ACC112 (cell line): ENCODE results near the gene GALNT1.

Experiments used
- H2AFZ ChIP-seq: fragments of 200-600 bp; sonication (generic); one replicate; pipeline ENCODE4 v1.6.0; 2017; ENCODE audit warnings: antibody characterized with exemption, low read length; ENCODE audit not compliant: unreplicated experiment
- H3K27ac ChIP-seq: fragments of 200-600 bp; sonication (generic); 2 replicates; pipeline ENCODE4 v1.5.1; 2014; ENCODE audit warnings: low read depth, mild to moderate bottlenecking, antibody characterized with exemption, low read length, moderate library complexity
- H3K27me3 ChIP-seq: fragments of 200-600 bp; sonication (generic); 2 replicates; pipeline ENCODE4 v1.6.1; 2014; ENCODE audit warnings: mild to moderate bottlenecking, antibody characterized with exemption, low read length, moderate library complexity, mixed read lengths; ENCODE audit not compliant: insufficient read depth
- H3K36me3 ChIP-seq: fragments of 200-600 bp; sonication (generic); 2 replicates; pipeline ENCODE4 v1.6.1; 2016; ENCODE audit warnings: mild to moderate bottlenecking, antibody characterized with exemption, low read length, moderate library complexity, mixed read lengths; ENCODE audit not compliant: insufficient read depth
- H3K4me1 ChIP-seq: fragments of 200-600 bp; sonication (generic); one replicate; pipeline ENCODE4 v1.6.1; 2016; ENCODE audit warnings: low read length, mixed read lengths; ENCODE audit not compliant: insufficient read depth, unreplicated experiment, control insufficient read depth
- H3K4me3 ChIP-seq: fragments of 200-600 bp; sonication (generic); 2 replicates; pipeline ENCODE4 v1.5.1; 2014; ENCODE audit warnings: mild to moderate bottlenecking, low read depth, low read length
- H3K79me2 ChIP-seq: fragments of 200-600 bp; sonication (generic); one replicate; pipeline ENCODE4 v1.6.0; 2016; ENCODE audit warnings: low read length; ENCODE audit not compliant: control insufficient read depth, unreplicated experiment, insufficient read depth

The GALNT1 gene

DNA sequence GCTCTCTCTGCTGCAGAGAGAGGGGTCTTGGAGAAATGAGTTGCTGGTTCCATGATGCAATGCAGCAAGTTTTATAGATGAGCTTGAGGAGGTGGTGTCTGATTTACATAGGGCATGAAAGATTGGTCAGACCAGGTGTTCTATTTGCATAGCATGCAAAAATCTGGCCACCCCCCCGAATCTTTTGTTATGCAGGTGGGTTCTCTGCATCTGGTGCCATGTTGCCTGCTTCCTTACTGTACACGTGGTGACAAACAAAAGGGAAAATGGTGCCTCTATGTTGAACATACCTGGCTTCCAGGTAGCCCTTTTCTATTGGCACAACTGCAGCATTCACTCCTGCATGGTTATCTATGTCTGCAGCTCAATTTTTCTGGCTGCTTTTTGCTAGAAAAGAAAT is 169.4 kb downstream of the GALNT1 start:
- Histone ChIP-seq H2AFZ (no peak overlapping the region), H3K79me2 (no peaks in the 10 kb centered on the region), H3K27ac (no peak overlapping the region), H3K36me3 (no peaks in the 10 kb centered on the region), H3K4me1 (no peaks in the 10 kb centered on the region), H3K27me3 (peaks cover 34% of the 10 kb centered on the region), H3K4me3 (no peak overlapping the region)

DNA sequence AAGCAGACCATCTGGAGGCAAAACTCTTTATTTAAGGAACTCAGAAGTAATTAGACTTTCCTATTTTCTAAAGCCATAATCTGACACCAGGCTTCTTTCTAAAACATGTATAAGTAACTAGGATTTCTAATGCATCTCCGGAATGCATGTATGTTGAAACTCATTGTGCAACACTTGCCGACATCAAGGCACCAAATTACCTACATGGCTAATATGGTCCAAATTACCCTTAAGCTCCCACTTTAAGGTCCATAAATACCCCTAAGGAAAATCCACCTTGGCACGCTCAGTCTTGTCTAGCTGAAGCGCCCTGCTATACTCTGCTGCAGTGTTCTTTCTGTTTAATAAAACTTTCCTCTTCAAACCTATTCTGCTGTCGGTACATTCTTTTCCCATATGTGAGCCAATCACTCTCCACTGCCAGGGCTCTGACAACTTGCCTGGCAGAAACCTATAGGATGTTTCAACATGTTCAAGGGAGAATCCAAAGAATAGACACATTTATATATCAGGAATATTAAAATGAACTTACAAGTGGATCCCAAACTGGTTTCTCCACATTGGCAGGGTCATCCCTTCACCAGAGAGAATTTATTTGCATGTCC is 171.9 kb downstream of the GALNT1 start:
- Histone ChIP-seq H3K79me2 (no peaks in the 10 kb centered on the region), H3K4me3 (no peak overlapping the region), H3K27ac (no peak overlapping the region), H3K27me3 (peaks cover 39% of the 10 kb centered on the region), H3K4me1 (no peaks in the 10 kb centered on the region), H2AFZ (no peak overlapping the region), H3K36me3 (no peaks in the 10 kb centered on the region)

DNA sequence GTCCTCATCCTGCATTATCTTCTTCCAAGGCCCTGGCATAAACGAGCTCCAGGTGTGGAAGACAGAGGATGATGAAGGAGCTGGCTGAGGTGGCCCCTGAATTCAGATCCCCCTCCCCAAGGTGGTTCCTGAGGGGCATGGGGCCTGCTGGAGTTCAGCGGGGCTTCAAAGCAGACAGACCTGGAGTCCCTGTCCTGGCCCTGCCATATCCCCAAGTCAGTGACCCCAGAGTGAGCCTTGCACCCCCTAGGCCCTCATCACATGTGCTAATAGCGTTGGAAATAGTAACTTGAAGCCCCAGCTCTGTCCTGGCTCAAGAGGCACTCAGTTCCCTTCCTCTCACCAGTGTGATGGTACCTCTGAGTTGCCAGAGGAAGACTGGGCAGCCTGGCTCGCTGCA is 172.9 kb downstream of the GALNT1 start:
- Histone ChIP-seq H3K27me3 (peaks cover 41% of the 10 kb centered on the region), H3K4me3 (no peak overlapping the region), H3K27ac (no peak overlapping the region), H3K4me1 (no peaks in the 10 kb centered on the region), H2AFZ (no peak overlapping the region), H3K36me3 (no peaks in the 10 kb centered on the region), H3K79me2 (no peaks in the 10 kb centered on the region)

DNA sequence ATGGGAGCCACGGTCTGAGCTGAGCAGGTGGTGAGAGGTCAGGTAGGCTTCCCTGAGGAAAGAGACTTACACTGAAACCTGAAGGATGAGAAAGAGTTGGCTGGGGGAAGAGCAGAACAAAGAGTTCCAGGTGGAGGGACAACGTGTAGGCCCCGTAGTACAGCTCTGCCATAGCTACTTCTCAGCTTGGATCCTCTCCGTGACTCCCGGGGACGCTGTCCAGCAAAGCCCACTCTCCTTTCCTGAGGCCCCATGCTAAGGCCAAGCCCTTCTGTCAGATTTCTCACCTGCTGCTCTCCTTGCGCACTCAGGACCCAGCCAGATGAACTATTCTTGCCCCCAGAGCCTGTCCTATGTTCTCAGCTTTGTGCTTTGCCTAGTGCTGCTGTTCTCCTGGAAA is 173.8 kb downstream of the GALNT1 start:
- Histone ChIP-seq H3K27me3 (peaks cover 46% of the 10 kb centered on the region), H3K4me1 (no peaks in the 10 kb centered on the region), H2AFZ (no peak overlapping the region), H3K36me3 (no peaks in the 10 kb centered on the region), H3K27ac (no peak overlapping the region), H3K79me2 (no peaks in the 10 kb centered on the region), H3K4me3 (no peak overlapping the region)

DNA sequence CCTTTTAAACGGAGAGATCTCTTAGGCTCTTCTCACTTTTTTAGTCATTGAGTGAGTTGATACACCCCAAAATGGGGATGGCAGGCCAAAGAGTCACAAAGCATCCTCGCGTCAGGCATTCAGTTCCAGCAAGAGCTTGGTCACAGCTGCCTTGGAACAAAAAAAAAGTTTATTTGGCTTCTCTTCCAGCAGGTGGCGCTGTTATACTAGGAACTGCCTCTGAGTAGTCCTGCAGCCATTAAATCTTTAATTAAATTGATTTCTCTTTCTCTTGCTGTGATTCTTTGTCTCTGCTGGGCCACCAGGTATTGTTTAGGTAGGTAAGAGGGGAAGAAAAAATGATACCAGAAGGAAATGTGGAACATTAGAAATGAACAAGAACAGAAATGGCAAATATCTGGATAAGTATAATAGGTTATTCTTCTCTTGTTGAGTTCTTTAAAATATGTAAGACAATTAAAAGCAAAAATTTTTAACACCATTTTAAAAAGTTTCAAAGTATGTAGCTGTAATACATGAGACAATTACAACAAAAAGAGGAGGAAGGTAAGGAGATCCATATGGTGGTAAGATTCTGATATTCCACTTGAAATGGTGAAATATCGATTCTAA is 175.1 kb downstream of the GALNT1 start:
- Histone ChIP-seq H3K4me1 (no peaks in the 10 kb centered on the region), H3K27me3 (peaks cover 46% of the 10 kb centered on the region), H3K79me2 (no peaks in the 10 kb centered on the region), H3K36me3 (no peaks in the 10 kb centered on the region), H2AFZ (no peak overlapping the region), H3K27ac (no peak overlapping the region), H3K4me3 (no peak overlapping the region)
